Hepatocyte (in vitro differentiated cells): Measurements from ENCODE around the gene ACADL.

Source experiments
- CTCF ChIP-seq: fragments of 200-600 bp; sonication (generic); IDR thresholded peaks from 2 replicates; pipeline ENCODE4 v1.5.1; 2016; ENCODE audit warnings: antibody characterized with exemption, mild to moderate bottlenecking; ENCODE audit not compliant: poor library complexity
- EZH2 ChIP-seq: fragments of 200-600 bp; sonication (generic); IDR thresholded peaks from 2 replicates; pipeline ENCODE4 v1.6.1; 2016; ENCODE audit warnings: antibody characterized with exemption, mild to moderate bottlenecking, borderline replicate concordance
- EZH2phosphoT487 ChIP-seq: fragments of 200-600 bp; sonication (generic); IDR thresholded peaks from one replicate; pipeline ENCODE4 v1.6.1; 2018; ENCODE audit warnings: antibody characterized with exemption, mild to moderate bottlenecking, low read depth, moderate library complexity; ENCODE audit not compliant: unreplicated experiment, severe bottlenecking

- TF ChIP-seq CTCF = no peak
- no peak for TF ChIP-seq EZH2phosphoT487
- TF ChIP-seq EZH2 = no peak
These were observed 42.5 kb upstream of the ACADL start for GRCh38 chr2:210267698-210268097.
